CD4-positive, alpha-beta T cell treated with Interleukin-4 for 4 hours (primary cell): ENCODE results near the gene PRRT3.

Source experiments
- DNase-seq: peaks from one replicate; pipeline ENCODE4 v3.0.0-alpha.2; 2020

PRRT3 gene

DNA sequence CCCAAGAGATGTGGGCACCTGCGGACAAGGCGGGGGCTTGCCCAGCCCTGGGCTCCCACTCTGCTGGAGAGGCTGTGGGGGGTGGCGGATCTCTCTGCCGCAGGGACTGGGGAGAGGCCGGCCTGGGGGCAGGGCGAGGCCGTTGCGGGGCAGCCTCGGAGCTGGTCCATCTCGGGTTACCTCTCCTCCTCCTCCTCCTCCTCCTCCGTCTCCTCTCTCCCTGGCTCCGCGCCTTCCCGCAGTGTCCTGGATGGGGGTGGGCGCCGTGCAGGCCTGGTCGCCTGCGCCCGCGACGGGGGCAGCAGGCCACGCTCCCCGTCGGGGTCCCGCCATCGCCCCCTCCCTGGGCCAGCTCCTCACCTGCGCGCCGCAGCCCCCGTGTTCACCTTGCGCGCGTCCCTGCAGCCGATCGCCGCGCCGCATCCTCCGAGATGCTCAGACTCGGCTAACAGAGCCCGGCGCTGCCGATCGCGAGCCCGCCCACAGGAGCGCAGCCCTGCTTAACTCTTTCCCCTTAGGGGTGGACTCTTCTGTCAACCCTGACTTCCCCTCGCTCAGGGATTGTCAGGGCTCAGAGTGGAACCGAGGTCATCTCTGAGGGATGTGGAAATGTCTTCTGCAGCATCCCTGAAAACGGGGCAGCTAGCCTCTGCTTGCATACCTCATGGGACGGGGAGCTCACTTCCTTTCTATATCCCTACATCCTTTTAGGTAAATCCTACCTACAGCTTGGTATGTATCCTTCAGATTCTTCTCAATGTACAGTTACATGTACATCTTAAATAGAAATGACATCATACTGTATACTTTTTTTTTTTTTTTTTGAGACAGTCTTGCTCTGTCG is at the start of gene PRRT3:
PRRT3 (minus strand) TSS at position 447 of the 844 bp plus-strand sequence. CDS start 2,293 bp downstream, outside the sequence.
- DNase-seq = peak; percentile 36

DNA sequence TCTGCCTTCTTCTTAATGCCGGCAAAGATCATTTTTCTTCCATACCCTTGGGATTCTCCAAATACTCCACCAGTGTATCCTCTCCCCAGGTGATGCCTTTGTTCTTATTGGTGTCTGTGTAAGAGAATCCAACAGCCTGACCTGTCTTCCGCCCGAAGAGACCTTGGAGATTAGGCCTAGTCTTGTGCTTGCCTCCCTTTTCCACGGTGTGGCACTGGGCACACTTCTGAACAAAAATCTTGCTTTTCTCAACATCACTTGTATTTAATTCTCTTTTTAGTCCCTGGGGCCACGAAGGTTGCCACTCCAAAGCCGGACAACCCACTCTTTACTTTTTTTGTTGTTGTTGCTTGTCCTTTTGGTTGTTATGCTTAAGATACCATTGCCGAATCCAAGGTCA is 48.5 kb upstream of the PRRT3 start:
- DNase-seq = no peak

DNA sequence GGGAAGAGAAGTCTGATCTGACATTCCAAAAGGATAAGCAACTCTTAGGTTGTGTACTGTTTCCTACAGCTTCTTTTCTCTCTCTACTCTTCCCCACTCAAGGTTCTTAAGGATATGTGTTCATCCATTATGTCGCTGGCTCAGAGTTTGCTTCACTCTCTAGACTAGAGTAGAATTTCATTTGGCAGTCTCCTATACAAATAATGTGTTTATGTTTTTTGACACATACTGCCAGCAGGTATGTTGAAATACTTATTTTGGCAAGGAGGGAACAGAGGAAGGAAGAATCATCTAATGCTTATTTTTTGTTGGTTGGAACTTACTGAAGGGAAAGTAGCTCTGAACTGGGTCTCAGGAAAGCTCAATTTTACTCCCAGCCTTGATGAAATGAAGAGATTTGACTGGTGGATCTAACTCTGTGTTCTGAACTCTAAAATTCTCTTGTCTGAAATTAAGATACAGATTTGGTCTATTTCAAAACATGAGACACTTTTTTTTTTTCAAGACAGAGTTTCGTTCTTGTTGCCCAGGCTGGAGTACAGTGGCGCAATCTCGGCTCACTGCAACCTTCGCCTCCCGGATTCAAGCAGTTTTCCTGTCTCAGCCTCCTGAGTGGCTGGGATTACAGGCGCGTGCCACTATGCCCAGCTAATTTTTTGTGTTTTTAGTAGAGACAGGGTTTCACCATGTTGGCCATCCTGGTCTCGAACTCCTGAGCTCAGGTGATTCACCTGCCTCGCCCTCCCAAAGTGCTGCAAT is 42.1 kb upstream of the PRRT3 start:
- no peak for DNase-seq

DNA sequence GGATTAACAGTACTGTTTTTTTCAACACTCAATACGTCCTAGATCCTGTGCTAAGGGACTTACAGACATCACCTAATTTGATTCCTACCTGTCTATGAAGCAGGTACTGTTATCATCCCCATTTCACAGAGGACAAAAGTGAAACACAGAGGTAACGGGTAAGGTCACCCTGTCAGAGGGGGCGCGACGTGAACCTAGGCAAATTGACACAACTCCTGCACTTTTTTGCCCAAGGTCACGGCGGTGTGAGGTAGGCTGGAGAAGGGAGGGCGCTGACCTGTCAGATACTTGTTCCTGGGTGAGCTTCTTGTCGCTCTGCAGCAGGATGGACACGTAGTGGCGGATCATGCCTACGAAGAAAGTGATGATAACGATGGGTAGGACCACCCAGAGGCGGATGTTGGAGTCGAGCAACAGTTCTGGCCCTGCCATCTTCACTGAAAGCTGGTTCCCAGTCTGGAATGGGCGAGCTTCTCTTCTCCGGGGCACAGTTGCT is 34.1 kb upstream of the PRRT3 start:
- no peak for DNase-seq

DNA sequence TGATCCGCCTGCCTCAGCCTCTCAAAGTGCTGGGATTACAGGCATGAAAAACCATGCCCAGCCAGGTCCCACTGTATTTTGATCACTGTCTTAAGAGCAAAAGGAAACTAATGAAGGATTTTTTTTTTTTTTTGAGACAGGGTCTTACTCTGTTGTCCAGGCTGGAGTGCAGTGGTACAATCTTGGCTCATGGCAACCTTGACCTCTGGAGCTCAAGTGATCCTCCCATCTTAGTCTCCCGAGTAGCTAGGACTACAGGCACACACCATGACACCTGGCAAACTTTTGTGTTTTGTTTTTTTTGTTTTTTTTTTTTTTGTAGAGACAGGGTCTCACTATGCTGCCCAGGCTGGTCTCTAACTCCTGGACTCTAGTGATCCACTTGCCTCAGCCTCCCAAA is 28.0 kb upstream of the PRRT3 start:
- DNase-seq = no peak

DNA sequence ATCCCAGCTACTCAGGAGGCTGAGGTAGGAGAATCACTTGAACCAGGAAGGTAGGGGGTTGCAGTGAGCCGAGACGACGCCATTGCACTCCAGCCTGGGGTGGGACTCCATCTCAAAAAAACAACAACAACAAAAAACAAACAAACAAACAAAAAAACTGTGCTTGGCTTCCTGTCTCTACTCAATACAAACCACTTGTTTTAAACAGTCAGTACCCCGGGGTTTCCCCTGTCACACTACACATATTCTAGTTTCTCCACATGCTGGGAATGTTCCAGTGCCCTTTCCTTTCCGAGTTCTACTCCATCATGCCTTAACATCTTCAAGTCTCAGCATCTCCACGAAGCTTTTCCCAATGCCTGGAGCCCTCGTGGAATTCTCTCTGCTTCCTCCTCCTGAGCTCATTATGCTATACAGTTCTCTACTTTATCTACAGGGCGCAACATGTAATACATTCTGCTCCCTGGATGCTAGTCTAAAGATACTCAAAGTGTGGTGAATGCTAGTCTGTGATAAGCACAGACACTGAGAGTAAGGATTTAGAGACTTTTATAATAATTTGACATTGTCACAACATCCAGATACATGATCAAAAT is 26.6 kb upstream of the PRRT3 start:
- no peak for DNase-seq

DNA sequence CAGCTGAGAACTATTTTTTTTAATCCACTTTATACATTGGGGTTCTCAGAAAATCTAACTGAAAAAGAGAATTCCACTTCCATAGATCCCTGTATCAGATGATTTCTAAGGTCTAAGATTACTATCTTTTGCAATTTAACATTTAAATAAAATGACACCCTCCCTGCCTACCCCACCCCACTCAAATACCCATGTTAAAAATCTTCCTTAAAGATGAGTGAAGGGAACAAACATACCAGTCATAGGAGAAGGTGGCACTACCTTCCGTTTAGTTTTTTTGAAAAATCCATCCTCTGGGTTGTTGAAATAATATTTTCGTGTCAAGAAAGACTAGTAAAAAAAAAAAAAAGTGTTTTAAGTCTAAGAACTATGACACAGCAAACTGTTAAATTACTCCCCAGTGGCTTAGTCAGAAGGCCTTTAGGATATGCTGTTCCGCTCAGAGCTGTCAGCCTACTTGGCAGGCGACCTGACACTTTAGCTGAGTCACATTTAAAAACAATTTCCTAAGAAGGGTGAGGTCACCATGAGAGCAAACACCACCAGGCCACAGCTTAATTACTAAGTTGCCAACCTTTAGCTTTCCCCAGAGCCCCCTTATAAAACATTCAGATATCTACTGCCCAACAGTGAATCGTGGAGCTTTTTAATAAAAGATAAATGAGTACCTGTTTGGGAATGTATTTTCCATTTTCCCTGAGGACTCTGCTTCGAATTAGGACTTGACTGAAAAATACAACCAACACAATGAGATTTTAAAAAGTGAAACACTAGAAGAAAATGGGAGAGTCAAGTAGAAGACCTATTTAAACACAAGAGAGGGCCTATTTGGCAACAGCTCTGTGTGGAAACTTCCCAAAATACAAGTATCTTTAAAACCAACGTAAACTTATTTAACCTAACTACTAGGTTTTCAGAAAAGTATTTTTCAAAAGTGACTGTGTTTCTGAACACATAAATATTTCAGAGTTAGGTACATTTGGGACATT is 24.8 kb upstream of the PRRT3 start:
- peak; percentile 43 for DNase-seq

DNA sequence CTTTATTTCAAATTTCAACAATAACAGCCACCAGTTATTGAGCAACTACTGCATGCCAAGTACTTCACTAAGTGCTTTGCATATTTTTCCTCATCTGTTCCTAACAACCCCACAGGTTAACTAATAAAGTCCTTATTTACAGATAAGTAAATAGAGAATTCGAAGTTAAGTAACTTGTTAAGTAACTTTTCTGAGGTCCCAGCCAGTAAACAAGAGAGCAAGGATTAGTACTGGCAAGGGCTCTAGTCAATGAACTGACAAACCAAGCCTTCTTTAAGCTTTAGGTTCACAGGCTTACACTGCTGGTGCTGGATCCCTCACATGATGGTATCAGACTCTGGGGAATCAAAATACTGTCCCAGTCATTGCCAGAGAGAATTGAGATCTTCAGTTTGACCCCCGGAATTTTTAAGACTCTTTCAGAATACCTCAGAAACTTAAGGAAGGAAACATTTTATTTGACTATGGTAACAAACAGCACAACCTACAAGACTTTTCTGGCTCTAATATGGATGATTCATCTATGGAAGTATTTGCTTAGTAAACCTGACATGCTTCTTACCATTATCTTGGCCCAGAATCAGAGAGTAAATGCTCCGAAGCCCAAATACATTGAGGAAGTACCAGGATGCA is 17.9 kb upstream of the PRRT3 start:
- no peak for DNase-seq

DNA sequence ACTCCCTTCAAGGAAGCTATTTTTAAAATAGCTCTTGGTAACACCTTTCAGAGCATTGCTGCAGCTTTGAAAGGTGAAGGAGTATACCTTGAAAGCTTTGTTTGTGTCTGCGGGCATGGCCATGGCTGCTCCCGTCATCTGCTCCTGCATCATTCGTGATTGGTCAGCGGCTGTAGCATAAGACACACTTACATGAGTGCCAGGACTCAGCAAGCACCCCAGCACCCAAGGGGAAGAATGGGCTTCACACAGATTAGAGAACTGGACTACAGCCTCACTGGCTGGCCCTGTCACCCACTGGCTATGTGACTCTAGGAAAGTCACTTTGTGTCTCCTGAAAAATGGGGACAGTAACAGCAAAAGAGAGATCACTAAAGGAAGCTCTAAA is 17.4 kb upstream of the PRRT3 start:
- no peak for DNase-seq

DNA sequence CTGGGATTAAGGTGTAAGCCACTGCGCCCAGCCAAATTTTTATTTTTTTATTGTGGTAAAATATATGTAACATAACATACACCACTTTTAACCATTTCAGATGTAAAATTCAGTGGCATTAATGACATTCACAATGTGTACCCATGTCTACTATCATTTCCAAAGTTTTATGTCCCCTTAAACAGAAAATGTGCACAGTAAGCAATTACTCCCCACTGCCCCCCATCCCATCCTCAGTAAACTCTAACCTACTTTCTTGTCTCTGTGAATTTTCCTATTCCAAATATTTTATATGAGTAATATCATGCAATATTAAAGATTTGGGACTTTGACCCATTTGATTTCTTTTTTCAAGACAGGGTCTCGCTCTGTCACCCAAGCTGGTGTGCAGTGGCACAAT is 14.6 kb upstream of the PRRT3 start:
- no peak for DNase-seq

DNA sequence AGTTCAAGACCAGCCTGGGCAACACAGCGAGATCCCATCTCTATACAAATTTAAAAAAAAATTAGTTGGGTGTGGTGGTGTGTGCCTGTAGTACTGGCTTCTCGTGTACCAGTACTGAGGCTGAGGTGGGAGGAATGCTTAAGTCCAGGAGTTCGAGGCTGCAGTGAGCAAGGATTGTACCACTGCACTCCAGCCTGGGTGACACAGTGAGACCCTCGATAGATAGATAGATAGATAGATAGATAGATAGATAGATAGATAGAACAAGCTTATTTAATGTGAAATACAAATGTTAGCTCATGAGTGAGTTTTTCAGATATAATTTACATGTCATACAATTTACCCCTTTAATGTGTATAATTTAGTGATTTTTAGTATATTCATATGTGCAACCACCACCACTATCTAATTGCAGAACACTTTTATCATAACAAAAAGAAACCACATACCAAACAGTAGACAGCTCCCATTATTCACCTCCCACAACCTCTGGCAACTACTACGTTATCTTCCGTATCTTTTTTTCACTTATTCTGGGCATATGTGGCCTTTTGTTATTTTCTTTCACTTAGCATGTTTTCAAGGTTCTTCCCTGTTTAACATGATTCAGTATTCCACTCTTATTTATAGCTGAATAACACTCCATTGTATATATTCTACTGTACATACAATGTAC is 13.1 kb upstream of the PRRT3 start:
- no peak for DNase-seq

DNA sequence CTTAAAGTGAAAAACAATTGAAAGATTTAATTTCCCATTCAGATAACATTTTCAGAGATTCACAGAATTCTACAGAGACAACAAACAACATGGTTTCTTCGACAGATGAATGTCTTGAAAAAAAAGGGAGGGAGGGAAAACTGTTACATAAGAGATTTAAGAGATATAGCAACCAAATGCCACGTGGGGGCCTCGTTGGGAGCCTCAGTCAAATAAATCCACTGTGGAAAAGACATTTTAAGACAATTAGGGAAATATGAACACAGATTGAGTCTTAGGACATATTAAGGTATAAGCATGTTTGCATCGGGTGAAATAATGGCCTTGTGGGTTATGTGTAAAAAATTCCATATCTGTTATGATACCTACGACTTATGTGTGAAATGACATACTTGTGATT is 5.0 kb upstream of the PRRT3 start:
- no peak for DNase-seq

DNA sequence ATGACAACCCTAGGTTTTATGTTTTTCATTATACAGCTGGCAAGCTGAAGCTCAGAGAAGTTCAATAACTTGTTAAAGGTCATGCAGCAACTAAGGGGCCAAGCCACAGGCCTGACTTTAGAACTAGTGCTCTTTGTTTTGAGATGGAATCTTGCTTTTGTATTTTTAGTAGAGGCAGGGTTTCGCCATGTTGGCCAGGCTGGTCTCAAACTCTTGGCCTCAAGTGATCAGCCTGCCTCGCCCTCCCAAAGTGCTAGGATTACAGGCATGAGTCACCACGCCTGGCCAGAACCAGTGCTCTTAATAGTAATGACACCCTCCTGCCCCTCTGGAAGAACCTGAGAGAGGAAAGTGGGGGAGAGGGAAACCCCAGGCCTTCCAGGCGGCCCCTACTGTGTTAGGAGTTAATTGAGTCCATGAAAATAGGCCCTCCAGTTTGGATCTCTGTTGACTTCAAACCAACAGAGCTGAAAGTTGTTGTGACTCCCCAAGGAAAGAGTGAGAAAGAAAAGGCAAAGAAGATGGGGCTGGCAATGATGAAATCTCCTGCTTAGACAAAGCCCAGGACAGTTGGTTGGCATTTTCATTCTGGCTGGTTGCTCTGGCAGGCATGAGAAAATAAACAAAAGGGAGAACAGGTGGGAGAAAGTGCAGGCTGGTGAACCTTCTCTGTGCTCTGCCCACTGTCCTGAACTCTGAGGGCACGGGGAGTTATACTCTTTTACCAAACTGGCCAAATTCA is 3.6 kb upstream of the PRRT3 start:
- DNase-seq = no peak

DNA sequence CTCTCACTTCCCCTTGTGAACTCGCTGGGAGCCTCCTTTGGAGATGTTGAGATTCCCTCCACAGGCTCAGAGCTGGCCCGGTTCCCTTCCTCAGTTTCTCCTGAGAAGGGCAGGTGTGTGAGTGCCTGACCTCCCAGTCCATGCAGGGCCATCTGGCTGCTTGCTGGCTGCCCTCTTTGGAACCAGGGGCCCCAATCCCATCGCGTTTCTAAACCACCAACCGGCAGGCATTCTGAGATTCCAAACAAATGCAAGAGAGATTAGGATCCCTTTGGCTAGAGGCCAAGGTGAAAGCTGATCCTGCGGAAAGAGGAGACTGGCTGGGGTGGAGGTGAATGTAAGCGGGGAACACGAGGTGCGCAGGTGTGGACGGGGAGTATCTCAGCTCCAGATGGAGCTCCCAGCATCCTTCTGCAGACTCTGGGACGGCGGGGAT is 2.9 kb upstream of the PRRT3 start:
- no peak for DNase-seq

DNA sequence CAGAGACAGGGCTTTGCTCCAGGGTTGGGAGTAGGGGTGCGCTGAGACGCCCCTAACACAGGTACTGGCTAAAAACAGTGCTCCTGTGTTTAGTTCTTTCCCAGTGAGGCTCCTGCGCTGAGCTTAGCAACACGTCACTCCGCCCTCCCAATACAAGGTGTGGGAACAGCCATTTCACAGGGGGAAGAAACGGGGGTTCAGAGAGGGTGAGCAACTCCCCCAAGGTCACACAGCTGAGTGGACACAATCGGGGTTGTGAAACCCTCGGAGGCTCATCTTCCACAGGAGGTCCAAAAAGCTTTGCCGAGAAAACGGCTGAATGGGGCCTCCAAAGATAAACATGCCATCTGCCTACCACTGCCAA is 628 bp downstream of the PRRT3 start:
- no peak for DNase-seq

DNA sequence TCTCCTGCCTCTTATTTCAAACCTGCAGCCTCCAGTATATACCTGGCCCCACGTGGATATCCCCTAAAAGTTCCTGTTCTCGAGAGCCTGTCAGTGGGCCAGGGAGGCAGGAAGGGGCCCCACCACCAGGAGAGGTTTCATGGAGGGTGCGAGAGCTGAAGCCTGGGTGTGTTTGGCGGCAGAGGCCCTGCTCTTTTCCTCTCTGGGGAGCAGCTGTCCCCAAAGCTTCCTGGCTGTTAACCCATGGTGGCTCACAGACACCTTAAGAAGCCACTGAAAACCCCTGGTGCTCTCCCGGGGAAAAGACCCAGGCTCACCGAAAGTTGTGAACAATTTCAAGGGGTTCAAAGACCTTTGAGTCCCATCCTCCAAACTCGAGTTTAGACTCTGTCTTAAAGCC is 1.1 kb downstream of the PRRT3 start:
- no peak for DNase-seq

DNA sequence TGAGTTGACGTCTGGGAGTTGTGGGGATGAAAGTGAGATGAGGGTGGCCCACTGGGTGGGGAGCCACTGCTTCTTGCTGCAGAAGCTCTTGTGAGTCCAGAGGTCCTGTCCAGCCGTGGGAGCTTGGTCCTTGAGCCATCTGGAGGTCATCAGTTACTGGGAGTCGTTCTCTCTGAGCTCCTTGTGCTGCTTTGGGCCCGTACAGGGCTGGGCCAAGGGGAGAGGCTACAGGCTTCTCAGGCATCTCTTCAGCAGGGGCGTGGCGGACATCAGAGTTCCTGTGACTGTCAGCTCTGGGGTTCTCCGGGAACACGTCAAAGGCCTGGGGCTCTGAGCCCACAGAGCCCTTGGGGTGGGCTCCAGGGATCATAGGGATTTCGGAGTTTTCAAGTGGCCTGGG is 2.6 kb downstream of the PRRT3 start:
- DNase-seq = no peak

DNA sequence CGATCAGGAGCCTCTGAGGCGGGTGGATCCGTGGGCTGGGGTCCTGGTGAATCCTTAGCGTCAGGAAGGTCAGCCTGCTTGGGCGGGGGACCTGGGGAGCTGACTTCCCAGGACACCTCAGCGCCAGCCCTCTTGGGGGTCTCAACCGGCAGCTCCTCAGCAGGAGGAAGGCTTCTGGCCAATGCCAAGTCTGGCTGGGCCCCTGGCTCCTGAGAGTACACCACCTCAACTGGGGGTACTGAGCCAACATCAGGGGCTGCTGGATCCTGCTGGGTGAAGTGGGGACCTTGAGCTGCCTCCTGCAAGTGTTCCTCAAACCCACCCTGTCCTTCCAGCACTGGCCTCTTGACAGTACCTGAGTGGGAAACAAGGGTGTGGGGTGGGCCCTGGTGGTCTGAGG is 3.1 kb downstream of the PRRT3 start:
- DNase-seq = no peak

DNA sequence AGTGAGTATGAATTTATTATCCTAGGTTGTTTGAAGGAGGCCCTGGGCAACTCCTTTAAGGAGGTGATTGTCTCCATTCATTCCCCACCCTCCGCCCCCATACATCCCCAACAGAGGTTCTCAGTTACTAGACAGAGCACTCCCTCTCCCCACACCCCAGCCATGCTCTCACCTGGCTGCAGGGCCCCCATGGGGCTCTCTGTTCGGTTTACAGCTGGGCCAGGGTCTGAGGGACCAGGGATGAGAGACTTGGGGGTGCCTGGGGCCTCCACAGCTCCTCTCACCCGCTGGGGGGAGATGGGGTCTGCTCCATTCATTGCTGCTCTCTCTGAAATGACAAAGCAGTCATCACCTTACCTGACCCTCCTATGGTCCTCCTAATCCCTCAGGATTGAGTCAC is 3.6 kb downstream of the PRRT3 start:
- DNase-seq = no peak
